GM12873 (cell line): ENCODE results near the gene IARS1.

ENCODE experiments used
- CTCF ChIP-seq: IDR thresholded peaks from 2 replicates; pipeline ENCODE4 v1.5.1; 2012; ENCODE audit warnings: low read depth, mild to moderate bottlenecking, moderate library complexity, low read length, control low read depth; ENCODE audit not compliant: insufficient read depth; ENCODE audit errors: missing control alignments

IARS1 gene

GRCh38 chr9:92279302-92279701 lies 14.2 kb downstream of the IARS1 start:
- no peak for TF ChIP-seq CTCF

GRCh38 chr9:92278110-92278509 lies 15.4 kb downstream of the IARS1 start:
- TF ChIP-seq CTCF: no peak

DNA sequence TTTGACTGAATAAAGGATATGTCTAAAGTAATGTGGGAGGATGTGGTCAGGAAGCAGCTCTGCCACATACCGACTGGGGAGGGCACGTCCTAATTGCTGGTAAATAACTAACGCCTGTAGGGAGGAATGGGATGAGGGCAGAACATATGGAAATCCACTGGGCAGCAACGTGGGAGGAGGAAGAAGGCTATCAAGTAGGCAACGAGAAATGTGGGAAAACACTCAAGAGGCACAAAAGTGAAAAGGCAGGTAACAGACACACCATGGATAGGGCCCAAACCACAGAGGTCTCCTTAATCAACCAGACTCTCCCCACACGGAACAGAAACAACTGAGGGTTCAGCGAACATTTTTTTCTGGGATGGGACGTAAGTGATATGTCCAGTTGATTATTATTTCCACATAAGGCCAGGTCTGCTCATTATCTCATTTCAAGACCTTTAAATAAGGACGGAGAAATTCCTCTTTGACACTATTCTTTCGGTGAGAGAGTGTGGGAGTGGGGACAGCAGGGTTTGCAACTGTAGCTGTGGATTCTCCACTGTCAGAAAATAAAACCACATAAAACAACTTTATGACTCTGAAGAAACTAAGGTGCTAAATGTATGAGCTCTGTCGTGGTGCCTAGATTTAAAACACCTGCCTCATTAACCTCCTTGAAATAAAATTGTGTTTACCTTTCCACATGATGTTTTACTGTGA lies 17.0 kb downstream of the IARS1 start:
- TF ChIP-seq CTCF: no peak

DNA sequence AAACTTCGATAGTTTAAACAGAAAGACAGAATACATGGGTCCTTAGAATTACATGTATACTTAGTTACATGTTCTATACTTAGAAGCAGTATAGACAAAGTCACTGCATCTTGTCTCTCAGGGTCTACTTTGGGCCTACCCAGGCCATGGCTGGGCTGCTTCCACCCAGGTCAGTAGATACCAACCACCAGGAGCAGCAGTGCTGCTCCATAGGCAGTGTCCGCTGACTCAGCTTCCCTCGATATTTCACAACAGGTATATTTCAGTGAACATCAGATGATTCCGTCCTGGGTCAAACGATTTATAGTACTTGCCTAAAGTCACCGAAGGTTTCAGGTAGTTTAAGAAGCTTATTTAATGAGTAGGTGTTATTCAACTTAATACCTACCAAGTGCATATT lies 18.0 kb downstream of the IARS1 start:
- TF ChIP-seq CTCF: no peak

DNA sequence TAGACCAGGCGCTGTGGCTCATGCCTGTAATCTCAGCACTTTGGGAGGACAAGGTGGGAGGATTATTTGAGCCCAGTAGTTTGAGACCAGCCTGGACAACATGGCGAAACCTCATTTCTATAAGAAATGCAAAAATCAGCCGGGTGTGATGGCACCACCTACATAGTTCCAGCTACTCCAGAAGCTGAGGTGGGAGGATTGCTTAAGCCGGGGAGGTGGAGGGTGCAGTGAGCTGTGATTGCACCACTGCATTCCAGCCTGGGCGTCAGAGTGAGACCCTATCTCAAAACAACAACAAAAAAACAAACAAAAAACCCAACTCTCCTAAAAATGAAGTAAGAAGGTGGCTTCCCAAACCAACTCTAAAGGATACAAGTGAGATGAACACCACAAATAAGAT lies 23.0 kb downstream of the IARS1 start:
- no peak for TF ChIP-seq CTCF

DNA sequence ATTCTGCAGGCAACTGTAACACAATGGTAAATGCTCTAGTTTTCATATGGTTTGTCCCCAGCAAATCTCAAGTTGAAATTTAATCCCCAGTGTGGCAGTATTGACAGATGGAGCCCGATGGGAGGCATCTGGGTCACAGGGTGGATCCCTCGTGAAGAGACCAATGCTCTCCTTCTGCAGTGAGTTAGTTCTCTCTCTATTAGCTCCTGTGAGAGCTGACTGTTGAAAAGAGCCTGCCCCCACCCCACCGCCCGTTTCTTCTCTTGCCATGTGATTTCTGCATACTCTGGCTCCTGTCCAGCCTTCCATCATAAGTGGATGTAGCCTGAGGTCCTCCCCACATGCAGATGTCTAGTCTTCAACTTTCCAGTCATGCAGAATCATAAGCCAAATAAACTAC lies 27.0 kb downstream of the IARS1 start:
- TF ChIP-seq CTCF: no peak

- no peak for TF ChIP-seq CTCF
Observed at GRCh38 chr9:92265154-92265553, 28.3 kb downstream of the IARS1 start.
